ENCODE measurements around the gene PALMD. TPM values are rescaled to one million over a fixed set of nuclear protein-coding genes. Genes with fewer than 3 reads are reported as not detected.

The PALMD gene
- polyA plus RNA-seq, 2 of the 4 experiments (the other 2 are of a cell fraction): 0.92 to 3.1 TPM

DNA sequence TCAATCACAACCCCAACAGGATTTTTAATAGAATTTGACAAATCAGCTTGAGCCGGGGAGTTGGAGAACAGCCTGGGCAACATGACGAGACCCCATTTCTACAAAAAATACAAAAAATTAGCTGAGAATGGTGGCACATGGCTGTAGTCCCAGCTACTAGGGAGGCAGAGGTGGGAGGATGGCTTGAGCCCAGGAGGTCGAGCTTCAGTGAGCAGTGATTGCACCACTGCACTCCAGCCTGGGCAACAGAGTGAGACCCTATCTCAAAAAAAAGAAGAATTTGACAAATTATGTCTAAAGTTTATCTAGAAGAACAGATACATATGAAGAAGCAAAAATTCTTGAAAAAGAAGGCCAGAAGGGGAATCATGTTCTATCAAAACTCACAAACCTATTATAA, 77.3 kb downstream of the PALMD start:
- WGBS (ENCODE audit: missing lambda C conversion rate): 64% methylated on average over 3 of the region's 3 CpGs
- no peaks in the 10 kb centered on the region for H3K9me3 ChIP-seq
- POLR2A ChIA-PET: no interaction called here
- H3K4me3 ChIP-seq: no peak overlapping the region
- FAIRE-seq (no peak), ATAC-seq (no peak), DNase-seq (ENCODE audit: low read depth in 1 of 2, low spot score in 1 of 2) (no peak)
- no peak overlapping the region for H3K27ac ChIP-seq
- no peaks in the 10 kb centered on the region; the same call in 2 of the 3 replicates for H3K4me1 ChIP-seq
- TF ChIP-seq HOXB5 (CRISPR knock-in tag; IDR thresholded peaks at IDR 0.05): no peak
- no peak for TF ChIP-seq BHLHE40 (IDR thresholded peaks at IDR 0.05; ENCODE audit: low read depth, low read length)
- TF ChIP-seq, protein P1, sequence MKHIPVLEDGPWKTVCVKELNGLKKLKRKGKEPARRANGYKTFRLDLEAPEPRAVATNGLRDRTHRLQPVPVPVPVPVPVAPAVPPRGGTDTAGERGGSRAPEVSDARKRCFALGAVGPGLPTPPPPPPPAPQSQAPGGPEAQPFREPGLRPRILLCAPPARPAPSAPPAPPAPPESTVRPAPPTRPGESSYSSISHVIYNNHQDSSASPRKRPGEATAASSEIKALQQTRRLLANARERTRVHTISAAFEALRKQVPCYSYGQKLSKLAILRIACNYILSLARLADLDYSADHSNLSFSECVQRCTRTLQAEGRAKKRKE (CRISPR knock-in tag; IDR thresholded peaks at IDR 0.05; ENCODE audit: low read depth): no peak
- TF ChIP-seq, protein P2, sequence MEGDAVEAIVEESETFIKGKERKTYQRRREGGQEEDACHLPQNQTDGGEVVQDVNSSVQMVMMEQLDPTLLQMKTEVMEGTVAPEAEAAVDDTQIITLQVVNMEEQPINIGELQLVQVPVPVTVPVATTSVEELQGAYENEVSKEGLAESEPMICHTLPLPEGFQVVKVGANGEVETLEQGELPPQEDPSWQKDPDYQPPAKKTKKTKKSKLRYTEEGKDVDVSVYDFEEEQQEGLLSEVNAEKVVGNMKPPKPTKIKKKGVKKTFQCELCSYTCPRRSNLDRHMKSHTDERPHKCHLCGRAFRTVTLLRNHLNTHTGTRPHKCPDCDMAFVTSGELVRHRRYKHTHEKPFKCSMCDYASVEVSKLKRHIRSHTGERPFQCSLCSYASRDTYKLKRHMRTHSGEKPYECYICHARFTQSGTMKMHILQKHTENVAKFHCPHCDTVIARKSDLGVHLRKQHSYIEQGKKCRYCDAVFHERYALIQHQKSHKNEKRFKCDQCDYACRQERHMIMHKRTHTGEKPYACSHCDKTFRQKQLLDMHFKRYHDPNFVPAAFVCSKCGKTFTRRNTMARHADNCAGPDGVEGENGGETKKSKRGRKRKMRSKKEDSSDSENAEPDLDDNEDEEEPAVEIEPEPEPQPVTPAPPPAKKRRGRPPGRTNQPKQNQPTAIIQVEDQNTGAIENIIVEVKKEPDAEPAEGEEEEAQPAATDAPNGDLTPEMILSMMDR (IDR thresholded peaks at IDR 0.05): no peak
- TF ChIP-seq CBX2 (IDR thresholded peaks at IDR 0.05; ENCODE audit: borderline replicate concordance, low read depth): no peak
- TF ChIP-seq SMC3 (IDR thresholded peaks at IDR 0.05): no peak
- TF ChIP-seq, protein P3, sequence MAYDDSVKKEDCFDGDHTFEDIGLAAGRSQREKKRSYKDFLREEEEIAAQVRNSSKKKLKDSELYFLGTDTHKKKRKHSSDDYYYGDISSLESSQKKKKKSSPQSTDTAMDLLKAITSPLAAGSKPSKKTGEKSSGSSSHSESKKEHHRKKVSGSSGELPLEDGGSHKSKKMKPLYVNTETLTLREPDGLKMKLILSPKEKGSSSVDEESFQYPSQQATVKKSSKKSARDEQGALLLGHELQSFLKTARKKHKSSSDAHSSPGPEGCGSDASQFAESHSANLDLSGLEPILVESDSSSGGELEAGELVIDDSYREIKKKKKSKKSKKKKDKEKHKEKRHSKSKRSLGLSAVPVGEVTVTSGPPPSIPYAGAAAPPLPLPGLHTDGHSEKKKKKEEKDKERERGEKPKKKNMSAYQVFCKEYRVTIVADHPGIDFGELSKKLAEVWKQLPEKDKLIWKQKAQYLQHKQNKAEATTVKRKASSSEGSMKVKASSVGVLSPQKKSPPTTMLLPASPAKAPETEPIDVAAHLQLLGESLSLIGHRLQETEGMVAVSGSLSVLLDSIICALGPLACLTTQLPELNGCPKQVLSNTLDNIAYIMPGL (CRISPR knock-in tag; IDR thresholded peaks at IDR 0.05; ENCODE audit: borderline replicate concordance): no peak
- TF ChIP-seq, protein P4, sequence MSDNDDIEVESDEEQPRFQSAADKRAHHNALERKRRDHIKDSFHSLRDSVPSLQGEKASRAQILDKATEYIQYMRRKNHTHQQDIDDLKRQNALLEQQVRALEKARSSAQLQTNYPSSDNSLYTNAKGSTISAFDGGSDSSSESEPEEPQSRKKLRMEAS (IDR thresholded peaks at IDR 0.05): no peak
- no peak for TF ChIP-seq CHD2 (IDR thresholded peaks at IDR 0.05; ENCODE audit: low read length, partially characterized antibody)
- no peak for TF ChIP-seq JUN (IDR thresholded peaks at IDR 0.05)
- no peak for TF ChIP-seq MAFK (IDR thresholded peaks at IDR 0.05; ENCODE audit: partially characterized antibody)
- no peak for TF ChIP-seq MYC (IDR thresholded peaks at IDR 0.05; ENCODE audit: borderline replicate concordance, low read length)
- TF ChIP-seq, protein P5, sequence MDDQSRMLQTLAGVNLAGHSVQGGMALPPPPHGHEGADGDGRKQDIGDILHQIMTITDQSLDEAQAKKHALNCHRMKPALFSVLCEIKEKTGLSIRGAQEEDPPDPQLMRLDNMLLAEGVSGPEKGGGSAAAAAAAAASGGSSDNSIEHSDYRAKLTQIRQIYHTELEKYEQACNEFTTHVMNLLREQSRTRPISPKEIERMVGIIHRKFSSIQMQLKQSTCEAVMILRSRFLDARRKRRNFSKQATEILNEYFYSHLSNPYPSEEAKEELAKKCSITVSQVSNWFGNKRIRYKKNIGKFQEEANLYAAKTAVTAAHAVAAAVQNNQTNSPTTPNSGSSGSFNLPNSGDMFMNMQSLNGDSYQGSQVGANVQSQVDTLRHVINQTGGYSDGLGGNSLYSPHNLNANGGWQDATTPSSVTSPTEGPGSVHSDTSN (IDR thresholded peaks at IDR 0.05): no peak
- no peak for TF ChIP-seq NPAS2 (CRISPR knock-in tag; IDR thresholded peaks at IDR 0.05; ENCODE audit: borderline replicate concordance)
- TF ChIP-seq HOXA7 (CRISPR knock-in tag; IDR thresholded peaks at IDR 0.05): no peak
- no peak for TF ChIP-seq KDM5A (IDR thresholded peaks at IDR 0.05)
- no peak for TF ChIP-seq FOSL2 (IDR thresholded peaks at IDR 0.05)
- no peak for TF ChIP-seq FOSL2 (CRISPR knock-in tag; IDR thresholded peaks at IDR 0.05)
- no peak for TF ChIP-seq NFE2L2 (conservative IDR thresholded peaks at IDR 0.05; ENCODE audit: low read length)
- TF ChIP-seq RNF2 (IDR thresholded peaks at IDR 0.05; ENCODE audit: borderline replicate concordance, low read depth): no peak
- TF ChIP-seq HDAC2 (IDR thresholded peaks at IDR 0.05): no peak
- CTCF ChIA-PET: interaction anchor here (0.5 kb wide), 1 partner anchor 730 kb away, joined by 4 read pairs; no protein-coding TSS in a partner anchor
- H3K4me2 ChIP-seq: no peak overlapping the region

DNA sequence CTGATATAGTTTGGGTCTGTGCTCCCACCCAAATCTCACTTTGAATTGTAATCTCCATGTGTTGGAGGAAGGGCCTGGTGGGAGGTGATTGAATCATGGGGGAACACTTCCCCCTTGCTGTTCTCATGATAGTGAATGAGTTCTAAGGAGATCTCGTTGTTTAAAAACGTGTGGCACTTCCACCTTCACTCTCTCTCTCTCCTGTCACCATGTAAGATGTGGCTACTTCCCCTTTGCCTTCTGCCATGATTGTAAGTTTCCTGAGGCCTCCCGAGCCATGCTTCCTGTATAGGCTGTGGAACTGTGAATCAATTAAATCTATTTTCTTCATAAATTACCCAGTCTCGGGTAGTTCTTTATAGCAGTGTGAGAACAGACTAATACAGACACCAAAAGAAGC, 80.1 kb downstream of the PALMD start:
- WGBS (ENCODE audit: missing lambda C conversion rate): 49% methylated on average over 4 of the region's 4 CpGs
- no peaks in the 10 kb centered on the region for H3K9me3 ChIP-seq
- H3K27ac ChIP-seq: no peak overlapping the region
- H3K4me3 ChIP-seq: no peak overlapping the region
- ChIA-PET POLR2A (no interaction called here), CTCF (interaction anchor here (1.2 kb wide), 1 partner anchor 14 kb away, joined by 3 read pairs; no protein-coding TSS in a partner anchor)
- FAIRE-seq (no peak), ATAC-seq (no peak), DNase-seq (ENCODE audit: low read depth in 1 of 2, low spot score in 1 of 2) (no peak)
- TF ChIP-seq HOXB13 (CRISPR knock-in tag; IDR thresholded peaks at IDR 0.05; ENCODE audit: low read depth): no peak
- no peaks in the 10 kb centered on the region; the same call in 2 of the 3 replicates for H3K4me1 ChIP-seq
- no peak overlapping the region for H3K4me2 ChIP-seq

All from A549 (cell line).